Measurements from ENCODE around the gene CROCC2.

Gene CROCC2

DNA sequence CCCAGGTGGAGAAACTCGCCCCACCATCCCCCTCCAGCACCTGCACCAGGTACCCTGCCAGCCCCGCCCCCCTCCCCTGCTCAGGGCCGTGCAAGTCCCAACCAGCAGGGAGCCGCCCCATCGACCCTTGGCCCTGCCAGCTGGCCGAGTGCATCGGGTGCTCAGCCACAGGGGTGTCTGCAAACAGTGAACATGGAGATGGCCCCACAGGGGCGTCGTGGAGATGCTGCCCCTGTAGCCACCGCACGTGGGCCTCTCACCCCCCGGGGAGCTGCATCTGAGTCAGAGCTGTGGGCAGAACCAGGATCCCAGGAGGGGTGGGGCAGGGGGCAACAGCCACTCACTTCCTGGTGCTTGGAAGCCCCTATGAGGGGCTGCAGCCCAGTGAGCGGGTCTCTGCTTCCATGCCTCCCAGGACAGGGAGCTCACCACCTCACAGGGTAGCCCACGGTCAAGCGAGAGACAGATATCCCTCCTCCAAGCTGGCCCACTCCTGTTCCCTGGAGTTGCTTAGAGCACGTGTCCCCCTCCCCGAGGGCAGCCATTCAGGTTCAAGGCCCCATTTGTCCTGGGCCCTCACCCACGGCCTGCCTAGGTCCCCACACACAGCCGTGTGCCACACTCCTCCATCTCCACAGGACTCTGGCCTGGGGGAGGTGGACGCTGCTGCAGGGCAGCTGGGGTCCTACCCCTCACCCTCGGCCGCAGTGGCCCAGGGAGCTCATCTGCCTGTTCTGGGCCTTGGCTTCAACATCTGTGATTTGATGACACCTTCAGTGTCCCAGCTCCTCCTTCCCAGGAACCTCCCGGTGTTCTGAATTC lies 9.1 kb upstream of the CROCC2 start:
- no peaks in the 10 kb centered on the region for H3K79me2 ChIP-seq (ENCODE audit: control insufficient read depth, low read length)
- no peaks in the 10 kb centered on the region for H3K36me3 ChIP-seq (ENCODE audit: control insufficient read depth, low read length)
- H3K4me2 ChIP-seq (ENCODE audit: low read length): no peak overlapping the region
- no peaks in the 10 kb centered on the region for H3F3A ChIP-seq (ENCODE audit: control insufficient read depth, insufficient read depth)
- H3K27me3 ChIP-seq (ENCODE audit: control insufficient read depth, low read length): no peaks in the 10 kb centered on the region
- H3K9me2 ChIP-seq (replicated peaks; ENCODE audit: control insufficient read depth, low read length): no peaks in the 10 kb centered on the region
- TF ChIP-seq, protein P1, sequence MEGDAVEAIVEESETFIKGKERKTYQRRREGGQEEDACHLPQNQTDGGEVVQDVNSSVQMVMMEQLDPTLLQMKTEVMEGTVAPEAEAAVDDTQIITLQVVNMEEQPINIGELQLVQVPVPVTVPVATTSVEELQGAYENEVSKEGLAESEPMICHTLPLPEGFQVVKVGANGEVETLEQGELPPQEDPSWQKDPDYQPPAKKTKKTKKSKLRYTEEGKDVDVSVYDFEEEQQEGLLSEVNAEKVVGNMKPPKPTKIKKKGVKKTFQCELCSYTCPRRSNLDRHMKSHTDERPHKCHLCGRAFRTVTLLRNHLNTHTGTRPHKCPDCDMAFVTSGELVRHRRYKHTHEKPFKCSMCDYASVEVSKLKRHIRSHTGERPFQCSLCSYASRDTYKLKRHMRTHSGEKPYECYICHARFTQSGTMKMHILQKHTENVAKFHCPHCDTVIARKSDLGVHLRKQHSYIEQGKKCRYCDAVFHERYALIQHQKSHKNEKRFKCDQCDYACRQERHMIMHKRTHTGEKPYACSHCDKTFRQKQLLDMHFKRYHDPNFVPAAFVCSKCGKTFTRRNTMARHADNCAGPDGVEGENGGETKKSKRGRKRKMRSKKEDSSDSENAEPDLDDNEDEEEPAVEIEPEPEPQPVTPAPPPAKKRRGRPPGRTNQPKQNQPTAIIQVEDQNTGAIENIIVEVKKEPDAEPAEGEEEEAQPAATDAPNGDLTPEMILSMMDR (IDR thresholded peaks at IDR 0.05; ENCODE audit: low read depth, low read length, poor library complexity, severe bottlenecking): no peak
- TF ChIP-seq EZH2phosphoT487 (IDR thresholded peaks at IDR 0.05; ENCODE audit: borderline replicate concordance, low read length): no peak
- no peak overlapping the region for H3K27ac ChIP-seq (ENCODE audit: low read depth, low read length)
- no peak overlapping the region for H3K4me3 ChIP-seq (ENCODE audit: low read length)
- H3K9me3 ChIP-seq (ENCODE audit: control insufficient read depth, insufficient read depth, low read length): no peaks in the 10 kb centered on the region
- H3K4me1 ChIP-seq (ENCODE audit: control insufficient read depth, low read length): no peaks in the 10 kb centered on the region
- H4K20me1 ChIP-seq (ENCODE audit: control insufficient read depth, insufficient read depth, low read depth, low read length): no peaks in the 10 kb centered on the region

DNA sequence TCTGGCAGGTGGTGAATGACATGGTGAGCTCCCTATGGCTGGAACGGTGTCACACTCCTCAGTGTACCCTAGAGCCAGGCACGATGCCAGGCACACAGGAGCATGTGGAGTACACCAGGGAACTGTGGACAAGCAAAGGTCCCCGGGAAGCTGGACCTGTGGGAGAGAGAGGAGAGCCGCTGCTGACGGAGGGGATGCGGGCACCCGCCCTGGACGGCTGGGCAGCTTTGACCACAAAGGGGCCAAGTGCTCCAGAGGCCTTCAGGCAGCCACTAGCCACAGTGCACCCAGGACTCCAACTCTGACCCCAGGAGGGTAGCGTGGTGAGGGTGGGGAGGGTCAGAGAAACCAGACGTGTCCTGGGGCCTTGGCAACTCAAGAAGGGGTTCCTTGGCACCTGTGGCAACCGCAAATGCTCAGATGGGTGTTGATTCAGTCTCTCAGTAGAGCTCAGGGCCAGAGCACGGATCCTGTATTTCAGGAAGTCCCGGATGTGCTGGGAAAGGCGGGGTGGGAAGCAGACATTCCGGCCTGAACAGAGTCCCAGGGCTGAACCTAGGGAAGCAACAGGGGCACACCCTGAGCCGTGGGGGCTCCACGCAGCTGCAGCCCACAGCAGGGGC lies 7.9 kb upstream of the CROCC2 start:
- Histone ChIP-seq H3K27me3 (ENCODE audit: control insufficient read depth, low read length) (no peaks in the 10 kb centered on the region), H3K4me3 (ENCODE audit: low read length) (no peak overlapping the region), H3K4me2 (ENCODE audit: low read length) (no peak overlapping the region), H3K9me3 (ENCODE audit: control insufficient read depth, insufficient read depth, low read length) (no peaks in the 10 kb centered on the region), H4K20me1 (ENCODE audit: control insufficient read depth, insufficient read depth, low read depth, low read length) (no peaks in the 10 kb centered on the region), H3K79me2 (ENCODE audit: control insufficient read depth, low read length) (no peaks in the 10 kb centered on the region), H3K4me1 (ENCODE audit: control insufficient read depth, low read length) (no peaks in the 10 kb centered on the region), H3K9me2 (replicated peaks; ENCODE audit: control insufficient read depth, low read length) (no peaks in the 10 kb centered on the region), H3K36me3 (ENCODE audit: control insufficient read depth, low read length) (no peaks in the 10 kb centered on the region), H3K27ac (ENCODE audit: low read depth, low read length) (no peak overlapping the region), H3F3A (ENCODE audit: control insufficient read depth, insufficient read depth) (no peaks in the 10 kb centered on the region)
- no peak for TF ChIP-seq EZH2phosphoT487 (IDR thresholded peaks at IDR 0.05; ENCODE audit: borderline replicate concordance, low read length)
- TF ChIP-seq, protein P1 (IDR thresholded peaks at IDR 0.05; ENCODE audit: low read depth, low read length, poor library complexity, severe bottlenecking): no peak

DNA sequence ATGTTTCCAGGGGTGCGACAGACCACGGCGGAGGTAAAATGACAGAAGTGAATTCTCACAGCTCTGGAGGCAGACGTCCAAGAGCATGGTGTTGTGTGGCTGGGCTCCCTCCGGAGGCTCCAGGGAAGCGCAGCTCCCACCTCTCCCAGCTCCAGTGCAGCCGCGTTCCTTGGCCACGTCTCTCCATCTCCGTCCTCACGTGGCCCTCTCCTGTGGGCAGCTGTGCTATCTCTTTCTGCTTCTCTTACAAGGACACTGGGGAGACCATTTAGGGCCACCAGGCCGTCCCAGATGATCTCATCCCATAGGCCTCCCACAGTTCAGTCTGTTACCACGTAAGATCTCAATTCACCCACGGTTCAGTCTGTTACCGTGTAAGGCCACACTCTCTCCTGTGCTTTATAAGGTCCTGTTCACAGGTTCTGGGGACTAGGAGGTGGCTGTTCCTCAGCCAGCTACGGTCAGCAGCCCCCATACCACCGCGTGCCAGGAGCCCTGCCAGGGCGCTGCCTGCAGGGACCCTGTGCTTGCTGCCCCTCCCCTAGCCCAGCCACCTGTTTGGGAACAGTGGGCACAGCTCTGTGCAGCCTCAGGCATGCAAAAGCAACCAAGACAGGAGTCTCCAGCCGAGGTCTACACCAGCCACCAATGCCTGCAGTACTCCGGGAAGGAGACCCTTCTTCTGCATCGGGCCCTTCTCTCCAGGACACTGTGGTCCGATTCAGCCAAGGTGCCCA lies 7.2 kb upstream of the CROCC2 start:
- Histone ChIP-seq H3F3A (ENCODE audit: control insufficient read depth, insufficient read depth) (no peaks in the 10 kb centered on the region), H3K4me2 (ENCODE audit: low read length) (no peak overlapping the region), H3K27me3 (ENCODE audit: control insufficient read depth, low read length) (no peaks in the 10 kb centered on the region), H3K9me3 (ENCODE audit: control insufficient read depth, insufficient read depth, low read length) (no peaks in the 10 kb centered on the region), H4K20me1 (ENCODE audit: control insufficient read depth, insufficient read depth, low read depth, low read length) (no peaks in the 10 kb centered on the region), H3K36me3 (ENCODE audit: control insufficient read depth, low read length) (no peaks in the 10 kb centered on the region), H3K4me3 (ENCODE audit: low read length) (no peak overlapping the region), H3K79me2 (ENCODE audit: control insufficient read depth, low read length) (no peaks in the 10 kb centered on the region), H3K9me2 (replicated peaks; ENCODE audit: control insufficient read depth, low read length) (no peaks in the 10 kb centered on the region), H3K4me1 (ENCODE audit: control insufficient read depth, low read length) (no peaks in the 10 kb centered on the region), H3K27ac (ENCODE audit: low read depth, low read length) (no peak overlapping the region)
- TF ChIP-seq, protein P1 (IDR thresholded peaks at IDR 0.05; ENCODE audit: low read depth, low read length, poor library complexity, severe bottlenecking): no peak
- no peak for TF ChIP-seq EZH2phosphoT487 (IDR thresholded peaks at IDR 0.05; ENCODE audit: borderline replicate concordance, low read length)
